ENCODE results near the gene YTHDF1. TPM values are rescaled to one million over a fixed set of nuclear protein-coding genes. Genes with fewer than 3 reads are reported as not detected.

Gene YTHDF1
- polyA plus RNA-seq, 4 donors: 20.3 to 37.9 (median 22.9) TPM

DNA sequence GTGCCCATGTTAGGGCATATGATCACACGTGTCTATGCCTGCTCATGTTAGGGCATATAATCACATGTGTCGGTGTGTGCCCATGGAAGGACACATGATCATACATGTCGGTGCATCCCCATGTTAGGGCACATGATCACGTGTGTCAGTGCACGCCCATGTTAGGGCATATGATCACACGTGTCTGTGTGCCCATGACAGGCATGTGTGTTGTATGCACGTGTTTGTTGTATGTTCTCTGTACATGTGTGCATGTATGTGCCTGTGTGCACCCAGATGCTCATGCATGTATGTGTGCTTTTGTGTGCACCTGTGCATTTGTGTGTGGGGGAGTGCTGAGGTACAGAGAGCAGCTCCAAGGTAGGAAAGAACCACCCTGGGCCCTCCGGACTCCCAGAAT is 29.8 kb downstream of the YTHDF1 start:
- Histone ChIP-seq H3K9me3 (ENCODE audit: control insufficient read depth in 2 of 2, insufficient read depth in 1 of 2, low read depth in 1 of 2, low read length in 1 of 2) (no peaks in the 10 kb centered on the region), H3K4me1 (ENCODE audit: control insufficient read depth in 3 of 3, insufficient read depth in 2 of 3, low read depth in 1 of 3, low read length in 2 of 3) (no peaks in the 10 kb centered on the region), H3K36me3 (ENCODE audit: control insufficient read depth in 3 of 3, insufficient read depth in 2 of 3, low read depth in 1 of 3, low read length in 3 of 3) (no peaks in the 10 kb centered on the region), H3K27me3 (ENCODE audit: control insufficient read depth in 3 of 3, insufficient read depth in 3 of 3, low read length in 3 of 3) (peaks cover 0 to 8% (median 0%) of the 10 kb centered on the region in 3 donors), H3K4me3 (ENCODE audit: low read depth in 1 of 3, low read length in 3 of 3) (no peak overlapping the region), H3K27ac (ENCODE audit: low read depth in 1 of 3, low read length in 2 of 3) (no peak overlapping the region)
- no peak for DNase-seq
- FAIRE-seq: no peak
- 86 to 90% (median 89%) methylated on average over 8 of the region's 8 CpGs for WGBS, 3 donors

DNA sequence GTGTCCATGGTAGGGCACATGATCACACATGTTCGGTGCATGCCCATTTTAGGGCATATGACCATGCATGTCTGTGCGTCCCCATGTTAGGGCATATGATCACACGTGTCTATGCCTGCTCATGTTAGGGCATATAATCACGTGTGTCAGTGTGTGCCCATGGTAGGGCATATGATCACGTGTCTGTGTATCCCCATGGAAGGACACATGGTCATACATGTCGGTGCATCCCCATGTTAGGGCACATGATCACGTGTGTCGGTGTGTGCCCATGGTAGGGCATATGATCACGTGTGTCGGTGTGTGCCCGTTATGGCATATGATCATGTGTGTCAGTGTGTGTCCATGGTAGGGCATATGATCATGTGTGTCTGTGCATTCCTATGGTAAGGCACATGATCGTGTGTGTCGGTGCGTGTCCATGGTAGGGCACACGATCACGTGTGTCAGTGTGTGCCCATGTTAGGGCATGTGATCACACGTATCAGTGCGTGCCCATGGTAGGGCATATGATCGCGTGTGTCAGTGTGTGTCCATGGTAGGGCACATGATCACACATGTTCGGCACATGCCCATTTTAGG is 30.6 kb downstream of the YTHDF1 start:
- peaks cover 0 to 15% (median 5%) of the 10 kb centered on the region in 3 donors for H3K27me3 ChIP-seq (ENCODE audit: control insufficient read depth in 3 of 3, insufficient read depth in 3 of 3, low read length in 3 of 3)
- no peak overlapping the region for H3K27ac ChIP-seq (ENCODE audit: low read depth in 1 of 3, low read length in 2 of 3)
- H3K9me3 ChIP-seq (ENCODE audit: control insufficient read depth in 2 of 2, insufficient read depth in 1 of 2, low read depth in 1 of 2, low read length in 1 of 2): no peaks in the 10 kb centered on the region
- FAIRE-seq (no peak), DNase-seq (no peak)
- H3K4me3 ChIP-seq (ENCODE audit: low read depth in 1 of 3, low read length in 3 of 3): no peak overlapping the region
- no peaks in the 10 kb centered on the region for H3K36me3 ChIP-seq (ENCODE audit: control insufficient read depth in 3 of 3, insufficient read depth in 2 of 3, low read depth in 1 of 3, low read length in 3 of 3)
- WGBS, 3 donors: 92 to 93% (median 93%) methylated on average over 21 of the region's 21 CpGs
- H3K4me1 ChIP-seq (ENCODE audit: control insufficient read depth in 3 of 3, insufficient read depth in 2 of 3, low read depth in 1 of 3, low read length in 2 of 3): no peaks in the 10 kb centered on the region

DNA sequence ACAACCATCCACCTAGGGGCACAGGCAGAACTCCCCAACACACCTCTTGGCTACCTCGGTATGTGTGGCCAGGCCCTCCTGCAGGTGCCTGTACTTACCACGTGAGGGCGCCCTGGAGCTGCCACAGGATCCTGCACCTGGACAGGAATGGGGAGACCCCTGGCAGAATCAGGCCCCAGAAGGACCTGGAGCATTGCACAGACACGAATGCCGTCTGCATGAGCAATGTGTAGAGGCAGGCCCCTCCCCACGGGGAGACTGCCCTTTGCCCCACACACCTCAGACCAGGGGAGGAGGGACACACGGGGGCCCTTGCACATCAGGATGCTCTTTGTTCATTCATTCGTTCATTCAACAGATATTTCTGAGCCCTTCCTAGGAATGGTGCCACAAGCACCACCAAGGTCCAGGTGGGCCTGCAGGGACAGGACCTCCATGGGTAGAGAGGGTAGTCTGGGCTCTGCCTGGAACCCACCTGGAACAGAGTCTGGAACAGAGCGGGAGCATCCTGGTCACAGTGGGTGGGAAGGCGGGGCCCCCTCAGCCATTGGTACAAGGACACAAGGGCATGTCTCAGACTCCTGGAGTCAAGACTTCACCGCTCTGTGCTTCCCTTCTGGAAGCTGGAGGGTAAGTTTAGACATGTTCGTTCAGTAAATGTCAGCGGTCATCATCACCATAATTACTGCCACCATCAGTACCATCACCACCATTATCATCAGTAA is 32.3 kb downstream of the YTHDF1 start:
- WGBS, 3 donors: 40 to 47% (median 44%) methylated on average over 13 of the region's 13 CpGs
- no peaks in the 10 kb centered on the region for H3K36me3 ChIP-seq (ENCODE audit: control insufficient read depth in 3 of 3, insufficient read depth in 2 of 3, low read depth in 1 of 3, low read length in 3 of 3)
- FAIRE-seq (no peak), DNase-seq (peak; percentile 17 to 25)
- H3K27me3 ChIP-seq (ENCODE audit: control insufficient read depth in 3 of 3, insufficient read depth in 3 of 3, low read length in 3 of 3): peaks cover 7 to 28% (median 12%) of the 10 kb centered on the region in 3 donors
- H3K27ac ChIP-seq (ENCODE audit: low read depth in 1 of 3, low read length in 2 of 3): no peak overlapping the region
- no peak overlapping the region for H3K4me3 ChIP-seq (ENCODE audit: low read depth in 1 of 3, low read length in 3 of 3)
- H3K4me1 ChIP-seq (ENCODE audit: control insufficient read depth in 3 of 3, insufficient read depth in 2 of 3, low read depth in 1 of 3, low read length in 2 of 3): peaks cover 0 to 5% (median 0%) of the 10 kb centered on the region in 3 donors
- H3K9me3 ChIP-seq (ENCODE audit: control insufficient read depth in 2 of 2, insufficient read depth in 1 of 2, low read depth in 1 of 2, low read length in 1 of 2): no peaks in the 10 kb centered on the region

DNA sequence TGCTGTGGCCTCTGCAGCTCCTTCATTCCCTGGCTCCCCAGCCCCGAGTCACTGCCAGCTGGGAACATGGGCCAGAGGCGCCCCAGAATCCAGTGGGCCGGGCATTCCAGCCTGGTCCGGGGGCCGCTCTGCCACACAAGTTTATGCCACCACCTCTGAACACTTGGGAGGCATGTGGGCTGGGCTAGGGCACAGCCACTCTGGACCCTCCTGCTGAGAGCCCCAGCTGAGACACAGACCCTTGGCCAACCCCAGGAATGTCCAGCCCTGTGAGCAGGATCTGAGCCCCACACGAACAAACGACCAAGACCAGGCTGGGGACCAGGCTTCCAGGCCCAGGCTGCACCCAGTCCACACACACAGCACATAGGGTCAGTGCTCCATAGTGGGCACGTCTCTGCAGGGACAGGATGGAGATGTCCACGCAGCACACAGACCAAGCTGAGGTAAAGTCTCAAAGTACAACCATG is 33.0 kb downstream of the YTHDF1 start:
- FAIRE-seq: no peak
- no peak for DNase-seq

DNA sequence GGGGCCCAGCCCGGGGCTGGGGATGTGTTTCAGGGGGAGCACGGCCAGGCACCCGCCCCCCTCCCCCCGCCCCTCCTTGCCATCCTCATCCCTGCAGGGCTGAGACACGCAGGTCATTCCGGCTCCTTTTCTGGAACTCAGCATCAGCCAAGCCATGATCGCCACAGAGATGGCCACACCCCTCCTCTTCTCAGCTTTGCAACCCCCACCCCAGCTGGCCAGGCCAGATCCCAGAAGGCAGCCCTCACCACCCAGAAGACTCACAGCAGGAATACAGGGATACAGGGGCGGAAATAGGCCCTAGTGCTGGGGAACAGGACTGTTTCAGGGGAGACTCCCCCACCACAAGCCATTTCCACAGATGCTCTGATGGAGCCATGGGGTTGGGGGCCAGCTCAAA is 33.5 kb downstream of the YTHDF1 start:
- 27 to 50% (median 36%) methylated on average over 7 to 8 of the region's 8 CpGs for WGBS, 3 donors
- H3K9me3 ChIP-seq (ENCODE audit: control insufficient read depth in 2 of 2, insufficient read depth in 1 of 2, low read depth in 1 of 2, low read length in 1 of 2): no peaks in the 10 kb centered on the region
- DNase-seq (no peak), FAIRE-seq (no peak)
- H3K4me1 ChIP-seq (ENCODE audit: control insufficient read depth in 3 of 3, insufficient read depth in 2 of 3, low read depth in 1 of 3, low read length in 2 of 3): peaks cover 0 to 5% (median 0%) of the 10 kb centered on the region in 3 donors
- peaks cover 14 to 28% (median 18%) of the 10 kb centered on the region in 3 donors for H3K27me3 ChIP-seq (ENCODE audit: control insufficient read depth in 3 of 3, insufficient read depth in 3 of 3, low read length in 3 of 3)
- H3K36me3 ChIP-seq (ENCODE audit: control insufficient read depth in 3 of 3, insufficient read depth in 2 of 3, low read depth in 1 of 3, low read length in 3 of 3): no peaks in the 10 kb centered on the region
- no peak overlapping the region for H3K4me3 ChIP-seq (ENCODE audit: low read depth in 1 of 3, low read length in 3 of 3)
- H3K27ac ChIP-seq (ENCODE audit: low read depth in 1 of 3, low read length in 2 of 3): no peak overlapping the region

More for the DNA sequence above, 33.0 kb downstream of the YTHDF1 start:
- WGBS, 3 donors: 46 to 60% (median 49%) methylated on average over 9 of the region's 9 CpGs
- Histone ChIP-seq H3K4me1 (ENCODE audit: control insufficient read depth in 3 of 3, insufficient read depth in 2 of 3, low read depth in 1 of 3, low read length in 2 of 3) (peaks cover 0 to 5% (median 0%) of the 10 kb centered on the region in 3 donors), H3K36me3 (ENCODE audit: control insufficient read depth in 3 of 3, insufficient read depth in 2 of 3, low read depth in 1 of 3, low read length in 3 of 3) (no peaks in the 10 kb centered on the region), H3K9me3 (ENCODE audit: control insufficient read depth in 2 of 2, insufficient read depth in 1 of 2, low read depth in 1 of 2, low read length in 1 of 2) (no peaks in the 10 kb centered on the region), H3K27me3 (ENCODE audit: control insufficient read depth in 3 of 3, insufficient read depth in 3 of 3, low read length in 3 of 3) (peaks cover 13 to 28% (median 14%) of the 10 kb centered on the region in 3 donors), H3K27ac (ENCODE audit: low read depth in 1 of 3, low read length in 2 of 3) (no peak overlapping the region), H3K4me3 (ENCODE audit: low read depth in 1 of 3, low read length in 3 of 3) (no peak overlapping the region)

DNA sequence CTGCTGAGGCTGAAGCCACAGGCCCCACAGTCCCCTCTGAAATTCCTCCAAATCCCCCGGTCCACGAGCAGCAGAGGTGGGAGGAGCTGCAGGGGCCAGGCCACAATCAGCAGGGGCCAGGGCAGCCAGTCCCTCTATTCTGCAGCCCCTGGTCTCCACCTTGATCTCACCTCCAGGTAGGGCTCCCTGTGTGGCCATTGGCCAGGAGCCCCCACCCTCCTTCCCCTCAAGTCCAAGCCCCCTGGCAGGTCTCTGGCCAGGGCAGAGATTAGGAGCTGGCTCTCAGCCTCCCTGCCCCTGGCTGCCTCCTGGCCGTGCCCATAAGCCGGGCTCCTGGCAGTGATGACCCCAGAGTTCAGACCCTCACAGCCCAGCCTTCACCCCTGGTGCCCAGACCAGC is 34.7 kb downstream of the YTHDF1 start:
- H3K9me3 ChIP-seq (ENCODE audit: control insufficient read depth in 2 of 2, insufficient read depth in 1 of 2, low read depth in 1 of 2, low read length in 1 of 2): no peaks in the 10 kb centered on the region
- 39 to 55% (median 42%) methylated on average over 4 of the region's 4 CpGs for WGBS, 3 donors
- no peaks in the 10 kb centered on the region for H3K36me3 ChIP-seq (ENCODE audit: control insufficient read depth in 3 of 3, insufficient read depth in 2 of 3, low read depth in 1 of 3, low read length in 3 of 3)
- no peak for FAIRE-seq
- H3K27me3 ChIP-seq (ENCODE audit: control insufficient read depth in 3 of 3, insufficient read depth in 3 of 3, low read length in 3 of 3): peaks cover 26 to 38% (median 30%) of the 10 kb centered on the region in 3 donors
- H3K4me3 ChIP-seq (ENCODE audit: low read depth in 1 of 3, low read length in 3 of 3): no peak overlapping the region
- no peak overlapping the region for H3K27ac ChIP-seq (ENCODE audit: low read depth in 1 of 3, low read length in 2 of 3)
- no peak for DNase-seq
- peaks cover 0 to 5% (median 0%) of the 10 kb centered on the region in 3 donors for H3K4me1 ChIP-seq (ENCODE audit: control insufficient read depth in 3 of 3, insufficient read depth in 2 of 3, low read depth in 1 of 3, low read length in 2 of 3)

DNA sequence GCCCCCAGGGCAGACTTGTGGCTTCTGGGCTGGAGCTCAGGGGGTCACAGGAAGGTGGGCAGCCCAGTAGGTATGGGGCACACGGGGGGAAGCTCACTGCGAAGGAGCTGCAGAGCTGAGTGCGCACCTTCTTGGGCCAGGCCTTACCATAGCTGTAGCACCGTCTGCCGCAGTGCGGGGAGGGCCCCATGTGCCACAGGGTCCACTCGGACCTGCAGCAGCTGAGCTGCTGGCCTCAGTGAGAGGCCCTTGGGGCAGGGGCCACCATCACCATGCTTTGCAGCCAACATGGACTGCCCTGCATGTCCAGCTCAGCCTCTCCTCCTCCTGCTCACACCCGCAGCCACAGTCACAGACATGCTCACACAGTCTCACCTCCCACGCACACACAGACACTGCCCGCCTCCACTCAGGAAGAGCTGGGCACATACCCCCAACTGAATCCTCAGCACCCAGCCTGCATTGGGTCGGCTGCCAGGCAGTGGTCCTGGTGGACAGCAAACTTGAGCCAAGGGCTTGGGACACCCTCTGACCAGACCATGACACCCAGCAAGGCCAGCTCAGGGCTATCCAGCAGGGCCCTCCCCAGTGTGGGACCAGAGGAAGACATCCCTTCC is 35.3 kb downstream of the YTHDF1 start:
- Histone ChIP-seq H3K4me3 (ENCODE audit: low read depth in 1 of 3, low read length in 3 of 3) (no peak overlapping the region), H3K4me1 (ENCODE audit: control insufficient read depth in 3 of 3, insufficient read depth in 2 of 3, low read depth in 1 of 3, low read length in 2 of 3) (peaks cover 0 to 5% (median 0%) of the 10 kb centered on the region in 3 donors), H3K36me3 (ENCODE audit: control insufficient read depth in 3 of 3, insufficient read depth in 2 of 3, low read depth in 1 of 3, low read length in 3 of 3) (no peaks in the 10 kb centered on the region), H3K27me3 (ENCODE audit: control insufficient read depth in 3 of 3, insufficient read depth in 3 of 3, low read length in 3 of 3) (peaks cover 30 to 43% (median 32%) of the 10 kb centered on the region in 3 donors), H3K27ac (ENCODE audit: low read depth in 1 of 3, low read length in 2 of 3) (no peak overlapping the region), H3K9me3 (ENCODE audit: control insufficient read depth in 2 of 2, insufficient read depth in 1 of 2, low read depth in 1 of 2, low read length in 1 of 2) (no peaks in the 10 kb centered on the region)
- DNase-seq (no peak), FAIRE-seq (no peak)
- 72 to 85% (median 78%) methylated on average over 10 to 11 of the region's 11 CpGs for WGBS, 3 donors

DNA sequence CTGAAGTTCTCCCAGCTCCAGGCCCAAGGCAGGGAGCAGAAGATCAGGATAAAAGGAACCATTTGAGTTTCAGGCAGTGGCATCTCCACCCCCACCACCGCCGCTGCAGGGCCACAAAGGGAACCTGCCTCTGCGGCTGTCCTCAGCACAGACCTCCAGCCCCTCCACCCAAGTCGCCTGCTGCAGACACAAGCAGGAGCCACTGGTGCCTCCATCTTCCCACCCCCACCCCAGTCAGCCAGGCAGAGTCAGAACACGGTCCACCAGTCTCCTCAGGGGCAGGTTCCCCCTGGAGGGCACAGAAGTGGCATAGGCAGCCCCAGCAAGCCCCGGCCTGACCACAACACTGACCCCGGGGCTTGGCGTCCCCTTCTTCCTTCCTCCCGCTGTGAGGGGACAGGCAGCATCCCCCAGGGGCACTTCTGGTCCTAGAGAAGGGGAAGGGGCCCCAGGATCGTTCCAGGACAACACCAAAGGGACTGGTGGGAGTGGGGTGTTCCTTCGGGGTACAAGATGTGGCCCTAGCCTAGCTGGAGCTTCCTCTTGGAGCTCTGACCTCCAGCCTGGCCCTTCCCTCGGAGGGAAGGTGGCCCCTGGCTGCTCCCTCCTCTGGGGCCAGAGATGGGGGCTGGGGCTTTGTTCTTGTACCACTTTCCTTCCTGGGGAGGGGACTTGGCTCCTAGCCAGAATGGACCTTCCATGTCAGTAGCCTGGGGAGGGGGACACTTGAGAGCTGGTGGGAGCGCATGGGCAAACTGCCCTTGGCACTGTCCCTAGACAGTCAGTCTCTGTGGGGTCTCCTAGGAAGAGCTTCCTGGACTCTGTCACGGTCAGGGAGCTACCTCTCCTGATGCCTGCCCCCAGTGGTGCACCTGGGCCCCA is 36.0 kb downstream of the YTHDF1 start:
- WGBS, 3 donors: 33 to 45% (median 34%) methylated on average over 12 to 14 of the region's 14 CpGs
- Histone ChIP-seq H3K4me3 (ENCODE audit: low read depth in 1 of 3, low read length in 3 of 3) (no peak overlapping the region), H3K9me3 (ENCODE audit: control insufficient read depth in 2 of 2, insufficient read depth in 1 of 2, low read depth in 1 of 2, low read length in 1 of 2) (no peaks in the 10 kb centered on the region), H3K36me3 (ENCODE audit: control insufficient read depth in 3 of 3, insufficient read depth in 2 of 3, low read depth in 1 of 3, low read length in 3 of 3) (no peaks in the 10 kb centered on the region), H3K27ac (ENCODE audit: low read depth in 1 of 3, low read length in 2 of 3) (no peak overlapping the region), H3K4me1 (ENCODE audit: control insufficient read depth in 3 of 3, insufficient read depth in 2 of 3, low read depth in 1 of 3, low read length in 2 of 3) (peaks cover 0 to 5% (median 0%) of the 10 kb centered on the region in 3 donors), H3K27me3 (ENCODE audit: control insufficient read depth in 3 of 3, insufficient read depth in 3 of 3, low read length in 3 of 3) (peaks cover 30 to 50% (median 37%) of the 10 kb centered on the region in 3 donors)
- DNase-seq: no peak
- no peak for FAIRE-seq

All from small intestine (tissue), 7 donors.